Naive thymus-derived CD4-positive, alpha-beta T cell (primary cell): Measurements from ENCODE around the gene ARPC3. TPM values are rescaled to one million over a fixed set of nuclear protein-coding genes. Genes with fewer than 3 reads are reported as not detected.
"Not testable (repeated sequence)": the region's sequence is repeated elsewhere in the genome, so short reads cannot be mapped to it uniquely, and the experiment has no call there.

ENCODE experiments used
- ATAC-seq: fragments of 150-1000 bp; cut with Tn5 transposase; 2 replicates; pipeline ENCODE4 v1.10.0; 2021; ENCODE audit warnings: mild to moderate bottlenecking, moderate library complexity
- CTCF ChIA-PET: fragments of 350-600 bp; sonication (Branson Sonifier 250); formaldehyde crosslinking; loops from one replicate; lab custom pipeline; 2021; ENCODE audit warnings: antibody characterized with exemption; lab: Charles Lee
- POLR2A ChIA-PET: fragments of 350-600 bp; sonication (Branson Sonifier 250); formaldehyde crosslinking; loops from one replicate; lab custom pipeline; 2021; ENCODE audit warnings: antibody characterized with exemption, inconsistent platforms; lab: Charles Lee
- DNase-seq, 9 donors: peaks; one replicate each; pipeline versions ENCODE4 v3.0.0 to v3.0.0-alpha.2; 2020 to 2022; ENCODE audit warnings: mixed read lengths in 1 of 9
- H3K27ac ChIP-seq: one replicate; pipeline ENCODE4 v1.7.0; 2013; ENCODE audit warnings: mild to moderate bottlenecking, low read depth, low read length, moderate library complexity
- H3K27me3 ChIP-seq, 2 donors: one replicate each; pipeline ENCODE4 v1.7.0; 2013; ENCODE audit warnings: low read length in 2 of 2, mild to moderate bottlenecking in 2 of 2, moderate library complexity in 2 of 2; ENCODE audit not compliant: control insufficient read depth in 2 of 2, insufficient read depth in 2 of 2
- H3K36me3 ChIP-seq, 3 experiments: 1 replicate in 2 of 3; 2 replicates in 1 of 3; pipeline ENCODE4 v1.7.0; 2013; ENCODE audit warnings: low read length in 3 of 3, mild to moderate bottlenecking in 3 of 3, moderate library complexity in 1 of 3; ENCODE audit not compliant: insufficient read depth in 3 of 3, control insufficient read depth in 2 of 3
- H3K4me1 ChIP-seq, 2 donors: one replicate each; pipeline ENCODE4 v1.7.0; 2013; ENCODE audit warnings: low read length in 2 of 2, mild to moderate bottlenecking in 2 of 2, moderate library complexity in 1 of 2; ENCODE audit not compliant: control insufficient read depth in 2 of 2, insufficient read depth in 2 of 2
- H3K4me3 ChIP-seq: 2 replicates; pipeline ENCODE4 v1.7.0; 2013; ENCODE audit warnings: mild to moderate bottlenecking, low read length
- H3K9me3 ChIP-seq, 3 experiments: 1 replicate in 2 of 3; 2 replicates in 1 of 3; pipeline ENCODE4 v1.7.0; 2013; ENCODE audit warnings: low read length in 3 of 3; ENCODE audit not compliant: control insufficient read depth in 2 of 3
- H3K27ac Mint-ChIP-seq, 9 donors: one replicate each; pipeline ENCODE4 v1.8.0; 2020 to 2022; ENCODE audit warnings: mixed read lengths in 9 of 9, mild to moderate bottlenecking in 8 of 9, moderate library complexity in 5 of 9, inconsistent platforms in 2 of 9
- H3K27me3 Mint-ChIP-seq, 5 donors: one replicate each; pipeline ENCODE4 v1.8.0; 2021 to 2022; ENCODE audit warnings: mixed read lengths in 5 of 5, mild to moderate bottlenecking in 1 of 5
- H3K36me3 Mint-ChIP-seq, 5 donors: one replicate each; pipeline ENCODE4 v1.8.0; 2020 to 2022; ENCODE audit warnings: mixed read lengths in 5 of 5, mild to moderate bottlenecking in 3 of 5, inconsistent platforms in 1 of 5
- H3K4me1 Mint-ChIP-seq, 7 donors: one replicate each; pipeline ENCODE4 v1.8.0; 2020 to 2022; ENCODE audit warnings: mixed read lengths in 7 of 7, mild to moderate bottlenecking in 3 of 7, inconsistent platforms in 1 of 7
- H3K4me3 Mint-ChIP-seq, 10 donors: one replicate each; pipeline ENCODE4 v1.8.0; 2020 to 2022; ENCODE audit warnings: mild to moderate bottlenecking in 10 of 10, mixed read lengths in 10 of 10, moderate library complexity in 6 of 10, inconsistent platforms in 2 of 10
- H3K9me3 Mint-ChIP-seq, 11 donors: one replicate each; pipeline ENCODE4 v1.8.0; 2020 to 2022; ENCODE audit warnings: mixed read lengths in 11 of 11, mild to moderate bottlenecking in 4 of 11, inconsistent platforms in 1 of 11, moderate library complexity in 1 of 11
- intact Hi-C, 2 donors: fragments of 100-400 bp; cut with micrococcal nuclease; formaldehyde crosslinking; loops; one replicate each; pipeline ENCODE4 v1.15.1; 2023
- polyA plus RNA-seq, 2 donors: library from polyadenylated mRNA; unstranded; fragments of 300-500 nt; fragmentation: Illumina TruSeq; gene quantifications; one replicate each; pipeline ENCODE4 v1.2.3, GENCODE V29; 2021
- total RNA-seq, 6 experiments: library from RNA in 5 of 6; stranded (reverse) in 5 of 6; gene quantifications; 1 replicate in 5 of 6; 2 replicates in 1 of 6; pipeline ENCODE4 v1.2.3 and lab custom pipeline; 2021 to 2026

The ARPC3 gene
- total and polyA plus RNA-seq, 7 experiments from 2014 or later = 166 to 643 (median 289) TPM

DNA sequence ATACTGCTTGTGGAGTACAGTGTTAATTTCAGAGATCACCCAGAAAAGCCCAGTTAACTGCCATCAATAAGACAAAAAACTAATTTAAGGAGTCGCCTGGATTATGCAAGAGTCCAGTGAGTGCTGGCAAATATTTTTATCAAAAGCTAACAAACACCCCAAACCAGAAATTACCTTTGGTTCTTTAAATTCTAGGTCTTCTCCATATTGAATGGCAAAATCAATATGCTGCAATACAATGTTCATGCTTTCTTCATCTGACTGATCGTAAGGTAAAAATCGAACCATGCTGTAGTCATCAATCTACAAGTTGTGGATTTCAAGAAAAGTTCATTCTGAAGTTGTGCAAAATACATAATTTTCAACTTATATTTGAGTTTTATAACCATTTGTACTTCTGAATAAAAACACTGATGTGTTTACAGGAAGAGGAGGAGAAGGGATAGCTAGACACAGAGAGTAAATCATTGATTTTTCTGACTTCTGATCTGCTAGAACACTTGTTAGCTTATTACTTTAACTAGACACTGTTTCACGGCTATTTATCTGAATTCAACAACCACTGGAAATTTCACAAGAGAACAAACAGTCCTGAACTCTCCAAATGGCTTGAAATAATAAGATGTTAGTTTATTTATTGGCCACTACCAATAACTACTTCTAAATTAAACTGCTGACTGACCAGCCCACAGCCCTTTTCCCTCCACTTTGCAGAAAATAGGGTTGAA, 3.6 kb upstream of the ARPC3 start:
- Mint-ChIP-seq H3K27me3 (peaks cover 0 to 3% (median 0%) of the 10 kb centered on the region in 5 donors), H3K4me3 (no peak overlapping the region), H3K9me3 (peaks cover 0 to 5% (median 0%) of the 10 kb centered on the region in 11 donors), H3K27ac (peak overlapping the region in 1 of 9 donors; percentile 5), H3K4me1 (peaks cover 12 to 24% (median 21%) of the 10 kb centered on the region in 7 donors), H3K36me3 (peaks cover under 1 to 19% (median 10%) of the 10 kb centered on the region in 5 donors)
- Histone ChIP-seq H3K4me1 (peaks cover 6 to 7% of the 10 kb centered on the region in 2 donors), H3K27ac (no peak overlapping the region), H3K9me3 (no peaks in the 10 kb centered on the region), H3K36me3 (peaks cover 0 to 36% (median 0%) of the 10 kb centered on the region in 3 experiments), H3K27me3 (no peaks in the 10 kb centered on the region), H3K4me3 (no peak overlapping the region)
- DNase-seq (no peak), ATAC-seq (no peak)
- ChIA-PET POLR2A (interaction anchor here (6.1 kb wide), 1 partner anchor 14 kb away, joined by 88 read pairs; the partner anchor contains the start of genes FAM216A and GPN3), CTCF (interaction anchor here (0.6 to 6.1 kb wide), 3 partner anchors 23 to 147 kb away, joined by 3 to 87 read pairs (median 4); no protein-coding TSS in a partner anchor)
- intact Hi-C loops = loop anchor here (5.0 kb wide), 3 partner anchors 51 to 741 kb away; partner anchors contain the start of genes ANAPC7 (in 1 of the 2) and FAM222A (in 1 of the 2)

- Histone ChIP-seq H3K4me3 (no peak overlapping the region), H3K36me3 (peaks cover 0 to 29% (median 3%) of the 10 kb centered on the region in 3 experiments), H3K9me3 (no peaks in the 10 kb centered on the region), H3K27me3 (no peaks in the 10 kb centered on the region), H3K4me1 (peaks cover 20 to 22% of the 10 kb centered on the region in 2 donors), H3K27ac (peak overlapping the region; percentile 17)
- CTCF ChIA-PET = interaction anchor here (0.6 to 6.1 kb wide), 5 partner anchors 27 to 375 kb away, joined by 3 to 87 read pairs (median 8); no protein-coding TSS in a partner anchor
- ATAC-seq (no peak), DNase-seq (no peak)
- H3K36me3 Mint-ChIP-seq = peaks cover 0 to 26% (median 15%) of the 10 kb centered on the region in 5 donors
- H3K27me3 Mint-ChIP-seq = peaks cover 0 to 3% (median 0%) of the 10 kb centered on the region in 5 donors
- intact Hi-C loops = loop anchor here (2.0 to 5.0 kb wide), 6 partner anchors 49 to 739 kb away; partner anchors contain the start of genes ANAPC7 (in 1 of the 2), C12orf76 (in 1 of the 2) and FAM222A (in 1 of the 2)
- POLR2A ChIA-PET = interaction anchor here (0.9 to 6.1 kb wide), 6 partner anchors 12 to 171 kb away, joined by 3 to 88 read pairs (median 8); partner anchors contain the start of genes FAM216A, GPN3 and TCTN1
- H3K9me3 Mint-ChIP-seq = peaks cover 0 to 5% (median 0%) of the 10 kb centered on the region in 11 donors
- H3K4me3 Mint-ChIP-seq = peak overlapping the region in 5 of 10 donors; percentile 23 to 98 (median 44)
- H3K27ac Mint-ChIP-seq = peak overlapping the region; percentile 44 to 100 (median 92)
- peaks cover 27 to 44% (median 38%) of the 10 kb centered on the region in 7 donors for H3K4me1 Mint-ChIP-seq
Measured at GRCh38 chr12:110451263-110451662, 1.1 kb upstream of the ARPC3 start.

DNA sequence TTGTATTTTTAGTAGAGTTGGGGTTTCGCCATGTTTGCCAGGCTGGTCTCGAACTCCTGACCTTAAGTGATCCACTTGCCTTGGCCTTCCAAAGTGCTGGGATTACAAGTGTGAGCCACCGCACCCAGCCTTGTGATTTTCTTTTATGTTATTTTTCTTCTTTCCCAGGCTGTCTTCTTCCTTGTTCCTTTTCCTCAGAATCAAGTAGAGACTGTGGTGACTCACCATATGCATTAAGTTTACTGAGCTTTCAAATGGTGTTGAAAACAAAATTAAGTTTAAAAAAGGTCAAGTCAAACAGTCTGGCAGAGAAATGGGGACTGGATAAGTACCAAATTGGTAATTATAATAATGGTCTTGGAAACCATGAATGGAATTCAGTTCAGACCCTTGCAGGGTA, 5.7 kb downstream of the ARPC3 start:
- H3K4me1 ChIP-seq = peaks cover 20 to 22% of the 10 kb centered on the region in 2 donors
- H3K27ac Mint-ChIP-seq = peak overlapping the region in 4 of 9 donors; percentile 32 to 76 (median 48)
- peaks cover 27 to 40% (median 36%) of the 10 kb centered on the region in 7 donors for H3K4me1 Mint-ChIP-seq
- ATAC-seq = no peak
- H3K4me3 Mint-ChIP-seq = peak overlapping the region in 1 of 10 donors; percentile 39
- no peak overlapping the region for H3K4me3 ChIP-seq
- no peak for DNase-seq
- no peaks in the 10 kb centered on the region for H3K9me3 ChIP-seq
- H3K36me3 ChIP-seq = peaks cover 12 to 47% (median 24%) of the 10 kb centered on the region in 3 experiments
- H3K9me3 Mint-ChIP-seq = no peaks in the 10 kb centered on the region
- no peaks in the 10 kb centered on the region for H3K27me3 Mint-ChIP-seq
- intact Hi-C loops = no loop called here
- H3K36me3 Mint-ChIP-seq = peaks cover 5 to 30% (median 18%) of the 10 kb centered on the region in 5 donors
- H3K27ac ChIP-seq = no peak overlapping the region
- H3K27me3 ChIP-seq = no peaks in the 10 kb centered on the region
- ChIA-PET POLR2A (no interaction called here), CTCF (no interaction called here)

GRCh38 chr12:110436231-110436630, 13.9 kb downstream of the ARPC3 start:
- Histone ChIP-seq H3K4me3 (no peak overlapping the region), H3K36me3 (peaks cover 7 to 52% (median 9%) of the 10 kb centered on the region in 3 experiments), H3K4me1 (no peaks in the 10 kb centered on the region), H3K27ac (no peak overlapping the region), H3K27me3 (no peaks in the 10 kb centered on the region), H3K9me3 (no peaks in the 10 kb centered on the region)
- no peak overlapping the region for H3K27ac Mint-ChIP-seq
- ChIA-PET CTCF (no interaction called here), POLR2A (no interaction called here)
- peaks cover 0 to 23% (median 16%) of the 10 kb centered on the region in 5 donors for H3K36me3 Mint-ChIP-seq
- ATAC-seq (no peak), DNase-seq (no peak)
- peaks cover 0 to 3% (median 0%) of the 10 kb centered on the region in 7 donors for H3K4me1 Mint-ChIP-seq
- no peaks in the 10 kb centered on the region for H3K27me3 Mint-ChIP-seq
- no peaks in the 10 kb centered on the region for H3K9me3 Mint-ChIP-seq
- intact Hi-C loops = no loop called here
- H3K4me3 Mint-ChIP-seq = no peak overlapping the region

DNA sequence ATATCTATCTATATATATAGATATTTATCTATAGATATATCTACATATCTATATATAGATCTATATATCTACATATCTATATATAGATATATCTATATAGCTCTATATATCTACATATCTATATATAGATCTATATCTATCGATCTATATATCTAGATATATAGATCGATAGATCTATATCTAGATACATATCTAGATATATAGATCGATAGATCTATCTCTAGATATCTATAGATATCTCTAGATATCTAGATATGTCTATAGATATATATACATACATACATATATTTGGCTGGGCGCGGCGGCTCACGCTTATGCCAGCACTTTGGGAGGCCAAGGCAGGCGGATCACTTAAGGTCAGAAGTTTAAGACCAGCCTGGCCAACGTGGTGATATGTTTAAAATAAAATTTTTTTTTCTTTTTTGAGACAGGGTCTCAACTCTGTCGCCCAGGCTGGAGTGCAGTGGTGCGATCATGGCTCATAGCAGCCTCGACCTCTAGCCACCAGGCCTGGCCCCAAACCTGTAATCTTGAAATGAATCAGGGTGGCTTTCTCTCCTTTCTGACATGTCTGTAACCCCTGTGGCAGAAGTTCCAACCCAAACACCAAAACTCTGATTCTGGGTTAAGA, 18.1 kb downstream of the ARPC3 start:
- H3K27ac ChIP-seq = no peak overlapping the region
- Mint-ChIP-seq H3K9me3 (no peaks in the 10 kb centered on the region), H3K27ac (peak overlapping the region in 3 of 9 donors; percentile 96 to 99 (median 98)), H3K4me3 (peak overlapping the region in 4 of 10 donors; percentile 91 to 100 (median 96)), H3K4me1 (peaks cover 0 to 5% (median 0%) of the 10 kb centered on the region in 7 donors), H3K27me3 (peaks cover 0 to 3% (median 0%) of the 10 kb centered on the region in 5 donors), H3K36me3 (peaks cover 0 to 16% (median 9%) of the 10 kb centered on the region in 5 donors)
- ChIA-PET POLR2A (interaction anchor here (0.5 to 2.0 kb wide), 8 partner anchors 11 to 1253 kb away, joined by 3 to 17 read pairs (median 3); partner anchors contain the start of genes ARPC3, BRAP, RAD9B and VPS29), CTCF (interaction anchor here (0.5 to 1.9 kb wide), 39 partner anchors 9 to 1011 kb away, joined by 3 to 24 read pairs (median 4); partner anchors contain the start of genes ARPC3, FAM216A and GPN3)
- peaks cover 0 to 16% (median 0%) of the 10 kb centered on the region in 3 experiments for H3K36me3 ChIP-seq
- no peaks in the 10 kb centered on the region for H3K4me1 ChIP-seq
- ATAC-seq = no peak
- H3K9me3 ChIP-seq = no peaks in the 10 kb centered on the region
- DNase-seq = no peak
- H3K27me3 ChIP-seq = no peaks in the 10 kb centered on the region
- no peak overlapping the region for H3K4me3 ChIP-seq
- intact Hi-C loops = loop anchor here (1.0 to 2.0 kb wide), 8 partner anchors 18 to 332 kb away; partner anchors contain the start of genes ANAPC7 (in 2 of the 2), ATP2A2 (in 2 of the 2), FAM216A (in 2 of the 2) and GPN3 (in 2 of the 2)

- POLR2A ChIA-PET = interaction anchor here (0.8 kb wide), 1 partner anchor 328 kb away, joined by 3 read pairs; no protein-coding TSS in a partner anchor
- H3K4me3 Mint-ChIP-seq, H3K27me3 ChIP-seq, H3K36me3 ChIP-seq, ATAC-seq, DNase-seq, CTCF ChIA-PET, H3K9me3 ChIP-seq, H3K4me1 ChIP-seq, H3K27ac Mint-ChIP-seq, H3K4me3 ChIP-seq, H3K27me3 Mint-ChIP-seq, H3K36me3 Mint-ChIP-seq, H3K27ac ChIP-seq, H3K4me1 Mint-ChIP-seq, H3K9me3 Mint-ChIP-seq: not testable (repeated sequence)
- intact Hi-C loops = loop anchor here (2.0 kb wide), 2 partner anchors 75 to 149 kb away; partner anchors contain the start of gene ATP2A2 (in 2 of the 2)
Measured at GRCh38 chr12:110429676-110430075, 20.5 kb downstream of the ARPC3 start.
